ENCODE data around the gene UBE2L5. TPM values are rescaled to one million over a fixed set of nuclear protein-coding genes. Genes with fewer than 3 reads are reported as not detected.

Gene UBE2L5
- total RNA-seq, 2 experiments from 2014 or later = 0.11 TPM; not detected in 1

- intact Hi-C loops (cut with DNase I, micrococcal nuclease) = loop anchor here in 1 of 2 experiments (10.0 kb wide), 2 partner anchors 49 to 689 kb away; no protein-coding TSS in a partner anchor
- Histone ChIP-seq H3K36me3 (ENCODE audit: insufficient read depth, low read length) (peaks cover 10% of the 10 kb centered on the region), H3K4me3 (ENCODE audit: low read length) (no peak overlapping the region), H3K9me3 (ENCODE audit: control insufficient read depth in 1 of 2, insufficient read depth in 1 of 2, low read length in 2 of 2) (no peaks in the 10 kb centered on the region), H3K4me1 (ENCODE audit: insufficient read depth, low read length) (no peaks in the 10 kb centered on the region), H3K27ac (ENCODE audit: low read depth in 1 of 2, low read length in 2 of 2) (no peak overlapping the region), H3K27me3 (ENCODE audit: control insufficient read depth in 1 of 2, insufficient read depth in 2 of 2, low read length in 2 of 2) (no peaks in the 10 kb centered on the region)
- peaks cover 15% of the 10 kb centered on the region for H3K36me3 Mint-ChIP-seq (ENCODE audit: low read depth)
- TF ChIP-seq CTCF (IDR thresholded peaks at IDR 0.05) = no peak
- no peak overlapping the region for H3K27ac Mint-ChIP-seq
- POLR2A ChIA-PET = interaction anchor here (1.4 kb wide), 1 partner anchor 58 kb away, joined by 3 read pairs; no protein-coding TSS in a partner anchor
- no peaks in the 10 kb centered on the region for H3K27me3 Mint-ChIP-seq
- no peaks in the 10 kb centered on the region for H3K9me3 Mint-ChIP-seq
- H3K4me3 Mint-ChIP-seq = no peak overlapping the region
- ATAC-seq (ENCODE audit: poor library complexity) (no peak), DNase-seq (peak in 1 of 14 experiments; percentile 19)
- peaks cover 13% of the 10 kb centered on the region for H3K4me1 Mint-ChIP-seq (ENCODE audit: low read depth)
- CTCF ChIA-PET = interaction anchor here (1.0 kb wide), 1 partner anchor 79 kb away, joined by 4 read pairs; no protein-coding TSS in a partner anchor
These were observed 31.4 kb downstream of the UBE2L5 start for GRCh38 chr13:30453727-30454126.

GRCh38 chr13:30454991-30455390 is 32.7 kb downstream of the UBE2L5 start:
- H3K27me3 ChIP-seq (ENCODE audit: control insufficient read depth in 1 of 2, insufficient read depth in 2 of 2, low read length in 2 of 2) = no peaks in the 10 kb centered on the region
- H3K27ac ChIP-seq (ENCODE audit: low read depth in 1 of 2, low read length in 2 of 2) = no peak overlapping the region
- ChIA-PET POLR2A (interaction anchor here (0.8 kb wide), 1 partner anchor 81 kb away, joined by 3 read pairs; no protein-coding TSS in a partner anchor), CTCF (interaction anchor here (0.7 kb wide), 1 partner anchor 59 kb away, joined by 5 read pairs; no protein-coding TSS in a partner anchor)
- DNase-seq (no peak), ATAC-seq (ENCODE audit: poor library complexity) (no peak)
- H3K36me3 ChIP-seq (ENCODE audit: insufficient read depth, low read length) = peaks cover 16% of the 10 kb centered on the region
- Mint-ChIP-seq H3K4me1 (ENCODE audit: low read depth) (peaks cover 24% of the 10 kb centered on the region), H3K9me3 (no peaks in the 10 kb centered on the region), H3K4me3 (no peak overlapping the region), H3K36me3 (ENCODE audit: low read depth) (peaks cover 27% of the 10 kb centered on the region), H3K27me3 (no peaks in the 10 kb centered on the region), H3K27ac (peak overlapping the region; percentile 51)
- H3K9me3 ChIP-seq (ENCODE audit: control insufficient read depth in 1 of 2, insufficient read depth in 1 of 2, low read length in 2 of 2) = no peaks in the 10 kb centered on the region
- TF ChIP-seq CTCF (IDR thresholded peaks at IDR 0.05) = no peak
- no peaks in the 10 kb centered on the region for H3K4me1 ChIP-seq (ENCODE audit: insufficient read depth, low read length)
- no peak overlapping the region for H3K4me3 ChIP-seq (ENCODE audit: low read length)
- intact Hi-C loops (cut with DNase I, micrococcal nuclease) = loop anchor here in 1 of 2 experiments (5.0 to 10.0 kb wide), 4 partner anchors 33 to 690 kb away; partner anchors contain the start of gene UBE2L5

DNA sequence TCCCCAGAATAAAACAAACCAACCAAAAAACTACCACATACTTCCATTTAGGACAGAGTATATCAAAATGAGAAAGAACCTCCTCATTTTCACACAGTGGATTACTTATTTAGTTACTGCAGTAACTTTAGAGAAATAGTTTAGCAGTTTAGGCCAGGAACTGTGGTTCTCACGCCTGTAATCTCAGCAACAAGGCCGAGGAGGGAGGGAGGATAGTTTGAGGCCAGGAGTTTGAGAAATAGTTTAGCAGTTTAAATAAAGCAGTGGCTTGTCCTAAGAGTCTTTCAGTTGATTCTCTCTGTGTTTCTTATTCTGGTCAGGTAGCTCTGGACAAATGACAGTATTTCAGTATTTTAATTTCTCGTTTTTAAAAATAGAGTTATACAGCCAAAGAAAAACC is 34.0 kb downstream of the UBE2L5 start:
- Mint-ChIP-seq H3K4me3 (no peak overlapping the region), H3K4me1 (ENCODE audit: low read depth) (peaks cover 26% of the 10 kb centered on the region), H3K9me3 (no peaks in the 10 kb centered on the region), H3K36me3 (ENCODE audit: low read depth) (peaks cover 29% of the 10 kb centered on the region), H3K27ac (peak overlapping the region; percentile 61), H3K27me3 (no peaks in the 10 kb centered on the region)
- TF ChIP-seq CTCF (IDR thresholded peaks at IDR 0.05) = no peak
- DNase-seq = no peak
- ChIA-PET CTCF (no interaction called here), POLR2A (no interaction called here)
- Histone ChIP-seq H3K27ac (ENCODE audit: low read depth in 1 of 2, low read length in 2 of 2) (no peak overlapping the region), H3K27me3 (ENCODE audit: control insufficient read depth in 1 of 2, insufficient read depth in 2 of 2, low read length in 2 of 2) (no peaks in the 10 kb centered on the region), H3K9me3 (ENCODE audit: control insufficient read depth in 1 of 2, insufficient read depth in 1 of 2, low read length in 2 of 2) (no peaks in the 10 kb centered on the region), H3K4me3 (ENCODE audit: low read length) (no peak overlapping the region), H3K4me1 (ENCODE audit: insufficient read depth, low read length) (no peaks in the 10 kb centered on the region), H3K36me3 (ENCODE audit: insufficient read depth, low read length) (peaks cover 17% of the 10 kb centered on the region)
- intact Hi-C loops (cut with DNase I, micrococcal nuclease) = loop anchor here in 1 of 2 experiments (5.0 to 10.0 kb wide), 4 partner anchors 34 to 691 kb away; partner anchors contain the start of gene UBE2L5
- ATAC-seq (ENCODE audit: poor library complexity) = no peak

All from CD4-positive, alpha-beta T cell (primary cell).